Liver (tissue), 9 donors: ENCODE data around the gene HOXC6. TPM values are rescaled to one million over a fixed set of nuclear protein-coding genes. Genes with fewer than 3 reads are reported as not detected.

ENCODE experiments used
- DNase-seq: peaks from one replicate; pipeline ENCODE4 v3.0.0-alpha.2; 2017; ENCODE audit warnings: low spot score
- H3K27ac ChIP-seq, 2 donors: one replicate each; pipeline ENCODE4 v1.7.0; 2013; ENCODE audit warnings: inconsistent platforms in 2 of 2, low read length in 2 of 2, control low read depth in 1 of 2, low read depth in 1 of 2, mild to moderate bottlenecking in 1 of 2
- H3K27me3 ChIP-seq, 4 donors: one replicate each; pipeline versions ENCODE4 v1.6.1 to v1.7.0; 2013; ENCODE audit warnings: low read length in 3 of 4, inconsistent platforms in 1 of 4, mild to moderate bottlenecking in 1 of 4, moderate library complexity in 1 of 4; ENCODE audit not compliant: control insufficient read depth in 4 of 4, insufficient read depth in 4 of 4
- H3K36me3 ChIP-seq, 4 donors: one replicate each; pipeline versions ENCODE4 v1.6.1 to v1.7.0; 2013; ENCODE audit warnings: low read length in 3 of 4, mild to moderate bottlenecking in 3 of 4, low read depth in 1 of 4, moderate library complexity in 1 of 4; ENCODE audit not compliant: control insufficient read depth in 4 of 4, insufficient read depth in 3 of 4
- H3K4me1 ChIP-seq, 4 donors: one replicate each; pipeline versions ENCODE4 v1.6.1 to v1.7.0; 2013; ENCODE audit warnings: low read length in 3 of 4, mild to moderate bottlenecking in 3 of 4, moderate library complexity in 1 of 4; ENCODE audit not compliant: control insufficient read depth in 4 of 4, insufficient read depth in 4 of 4
- H3K4me3 ChIP-seq, 3 donors: one replicate each; pipeline versions ENCODE4 v1.6.1 to v1.7.0; 2013; ENCODE audit warnings: low read length in 3 of 3, control low read depth in 1 of 3, low read depth in 1 of 3, mild to moderate bottlenecking in 1 of 3
- H3K9ac ChIP-seq, 2 donors: one replicate each; pipeline ENCODE4 v1.7.0; 2013; ENCODE audit warnings: low read length in 2 of 2, mild to moderate bottlenecking in 2 of 2, moderate library complexity in 2 of 2, control low read depth in 1 of 2, low read depth in 1 of 2
- H3K9me3 ChIP-seq, 4 donors: one replicate each; pipeline versions ENCODE4 v1.6.1 to v1.7.0; 2013; ENCODE audit warnings: low read length in 3 of 4; ENCODE audit not compliant: control insufficient read depth in 4 of 4
- GABPA ChIP-seq, 2 donors: IDR thresholded peaks in 1 of 2; conservative IDR thresholded peaks in 1 of 2; 2 replicates each; pipeline ENCODE4 v1.6.1; 2016; ENCODE audit warnings: antibody characterized with exemption in 2 of 2, mild to moderate bottlenecking in 1 of 2, moderate library complexity in 1 of 2
- HNF4A ChIP-seq, 2 donors: conservative IDR thresholded peaks; 2 replicates each; pipeline ENCODE4 v1.6.1; 2016; ENCODE audit warnings: antibody characterized with exemption in 2 of 2, mild to moderate bottlenecking in 2 of 2
- JUND ChIP-seq, 2 donors: IDR thresholded peaks; 2 replicates each; pipeline ENCODE4 v1.6.1; 2016; ENCODE audit warnings: antibody characterized with exemption in 2 of 2
- RAD21 ChIP-seq, 2 donors: IDR thresholded peaks; 2 replicates each; pipeline ENCODE4 v1.6.1; 2016; ENCODE audit warnings: antibody characterized with exemption in 2 of 2, mild to moderate bottlenecking in 2 of 2
- SP1 ChIP-seq: IDR thresholded peaks from 2 replicates; pipeline ENCODE4 v1.6.1; 2018; ENCODE audit warnings: antibody characterized with exemption, mild to moderate bottlenecking
- YY1 ChIP-seq: IDR thresholded peaks from 2 replicates; pipeline ENCODE4 v1.6.1; 2016; ENCODE audit warnings: antibody characterized with exemption, mild to moderate bottlenecking
- WGBS: extraction: QIAGEN DNeasy Blood & Tissue Kit; methylation state at CpG from one replicate; pipeline ENCODE4 v1.1.7; 2013; 5-methylcytosine and 5-hydroxymethylcytosine counted together
- polyA plus RNA-seq, 2 donors: library from polyadenylated mRNA; stranded (reverse) in 1 of 2; unstranded in 1 of 2; fragments of 200-250 nt in 1 of 2; fragments of >200 nt in 1 of 2; fragmentation: Nextera tagmentation in 1 of 2; extraction: Ambion mirVana in 1 of 2; gene quantifications; one replicate each; pipeline versions ENCODE4 v1.2.1 to v1.2.3, GENCODE V29; 2013 to 2015
- total RNA-seq, 2 donors: library from RNA; depleted of rRNA; stranded (reverse); fragments of >200 nt; gene quantifications; one replicate each; pipeline ENCODE4 v1.2.3, GENCODE V29; 2014
- TF ChIP-seq, protein P1 (sequence below): IDR thresholded peaks from 2 replicates; pipeline ENCODE4 v1.6.1; 2016; ENCODE audit warnings: antibody characterized with exemption
- TF ChIP-seq, protein P2 (sequence below): fragments of 150-350 bp; IDR thresholded peaks from 2 replicates; pipeline ENCODE4 v1.5.1; 2017; ENCODE audit warnings: improper control_type of control experiment, low read depth, low read length; ENCODE audit not compliant: missing input control
- TF ChIP-seq, protein P3 (sequence below): IDR thresholded peaks from 2 replicates; pipeline ENCODE4 v1.6.1; 2016; ENCODE audit warnings: antibody characterized with exemption, mild to moderate bottlenecking
- TF ChIP-seq, protein P4 (sequence below): IDR thresholded peaks from 2 replicates; pipeline ENCODE4 v1.6.1; 2016; ENCODE audit warnings: antibody characterized with exemption
- donor health status: healthy.
- donor health status: healthy.
- donor health status: healthy.
- donor health status: healthy.
- donor health status: healthy.

HOXC6 gene
- total and polyA plus RNA-seq, 4 donors = 0.33 TPM; not detected in 3

DNA sequence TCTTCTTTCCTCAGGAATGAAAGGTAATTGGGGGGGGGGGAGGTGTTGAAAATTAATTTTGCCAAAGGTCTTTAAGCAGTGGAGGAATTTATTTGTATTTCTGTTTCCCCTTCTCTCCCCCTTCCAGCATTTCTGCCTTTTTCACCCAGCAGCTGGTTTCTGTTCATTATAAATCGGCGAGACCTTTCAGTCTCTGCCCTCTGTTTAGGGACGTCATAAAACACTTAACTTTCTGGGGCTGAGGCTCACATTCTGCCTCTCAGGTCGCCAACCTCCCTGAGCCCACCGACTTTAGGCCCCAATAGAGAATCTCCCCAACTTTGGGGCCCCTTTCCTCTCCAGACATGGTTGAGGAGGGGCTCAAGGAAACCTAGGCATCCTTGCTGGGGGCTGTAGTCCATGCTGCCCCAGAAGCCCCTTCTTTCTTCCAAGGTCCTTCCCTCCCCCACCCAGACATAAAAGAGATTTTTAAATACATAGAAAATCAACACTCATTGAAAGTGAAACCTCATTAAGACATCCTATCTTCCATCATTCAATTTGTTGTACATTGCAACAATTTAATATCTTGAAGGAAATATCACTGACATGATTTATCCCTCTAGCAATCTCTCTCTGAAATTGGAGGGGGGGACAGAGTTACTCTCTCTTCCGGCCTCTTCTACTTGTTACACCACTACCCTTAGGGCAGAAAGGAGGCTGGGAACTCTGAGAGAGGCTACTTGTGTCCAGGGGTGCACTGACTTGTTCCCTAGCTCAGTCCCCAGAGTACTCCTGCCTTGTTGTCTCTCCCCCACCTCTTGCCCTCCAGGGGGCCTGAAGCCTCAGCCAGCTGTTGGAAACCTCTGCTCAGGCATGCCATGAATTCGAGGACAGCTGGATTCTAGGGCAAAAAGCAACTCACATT lies 2.5 kb upstream of the HOXC6 start:
- 17% methylated on average over 7 of the region's 7 CpGs for WGBS

More for the DNA sequence above, 2.5 kb upstream of the HOXC6 start:
- H3K36me3 ChIP-seq = no peaks in the 10 kb centered on the region
- TF ChIP-seq YY1 (no peak), RAD21 (IDR thresholded peaks at IDR 0.05) (no peak), HNF4A (conservative IDR thresholded peaks at IDR 0.05) (no peak), JUND (IDR thresholded peaks at IDR 0.05) (no peak), SP1 (no peak), GABPA (IDR thresholded peaks at IDR 0.05 in 1 of 2, conservative IDR thresholded peaks at IDR 0.05 in 1 of 2) (no peak)
- TF ChIP-seq, protein P1, sequence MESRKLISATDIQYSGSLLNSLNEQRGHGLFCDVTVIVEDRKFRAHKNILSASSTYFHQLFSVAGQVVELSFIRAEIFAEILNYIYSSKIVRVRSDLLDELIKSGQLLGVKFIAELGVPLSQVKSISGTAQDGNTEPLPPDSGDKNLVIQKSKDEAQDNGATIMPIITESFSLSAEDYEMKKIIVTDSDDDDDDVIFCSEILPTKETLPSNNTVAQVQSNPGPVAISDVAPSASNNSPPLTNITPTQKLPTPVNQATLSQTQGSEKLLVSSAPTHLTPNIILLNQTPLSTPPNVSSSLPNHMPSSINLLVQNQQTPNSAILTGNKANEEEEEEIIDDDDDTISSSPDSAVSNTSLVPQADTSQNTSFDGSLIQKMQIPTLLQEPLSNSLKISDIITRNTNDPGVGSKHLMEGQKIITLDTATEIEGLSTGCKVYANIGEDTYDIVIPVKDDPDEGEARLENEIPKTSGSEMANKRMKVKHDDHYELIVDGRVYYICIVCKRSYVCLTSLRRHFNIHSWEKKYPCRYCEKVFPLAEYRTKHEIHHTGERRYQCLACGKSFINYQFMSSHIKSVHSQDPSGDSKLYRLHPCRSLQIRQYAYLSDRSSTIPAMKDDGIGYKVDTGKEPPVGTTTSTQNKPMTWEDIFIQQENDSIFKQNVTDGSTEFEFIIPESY = no peak
- TF ChIP-seq, protein P2, sequence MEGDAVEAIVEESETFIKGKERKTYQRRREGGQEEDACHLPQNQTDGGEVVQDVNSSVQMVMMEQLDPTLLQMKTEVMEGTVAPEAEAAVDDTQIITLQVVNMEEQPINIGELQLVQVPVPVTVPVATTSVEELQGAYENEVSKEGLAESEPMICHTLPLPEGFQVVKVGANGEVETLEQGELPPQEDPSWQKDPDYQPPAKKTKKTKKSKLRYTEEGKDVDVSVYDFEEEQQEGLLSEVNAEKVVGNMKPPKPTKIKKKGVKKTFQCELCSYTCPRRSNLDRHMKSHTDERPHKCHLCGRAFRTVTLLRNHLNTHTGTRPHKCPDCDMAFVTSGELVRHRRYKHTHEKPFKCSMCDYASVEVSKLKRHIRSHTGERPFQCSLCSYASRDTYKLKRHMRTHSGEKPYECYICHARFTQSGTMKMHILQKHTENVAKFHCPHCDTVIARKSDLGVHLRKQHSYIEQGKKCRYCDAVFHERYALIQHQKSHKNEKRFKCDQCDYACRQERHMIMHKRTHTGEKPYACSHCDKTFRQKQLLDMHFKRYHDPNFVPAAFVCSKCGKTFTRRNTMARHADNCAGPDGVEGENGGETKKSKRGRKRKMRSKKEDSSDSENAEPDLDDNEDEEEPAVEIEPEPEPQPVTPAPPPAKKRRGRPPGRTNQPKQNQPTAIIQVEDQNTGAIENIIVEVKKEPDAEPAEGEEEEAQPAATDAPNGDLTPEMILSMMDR = no peak
- TF ChIP-seq, protein P3, sequence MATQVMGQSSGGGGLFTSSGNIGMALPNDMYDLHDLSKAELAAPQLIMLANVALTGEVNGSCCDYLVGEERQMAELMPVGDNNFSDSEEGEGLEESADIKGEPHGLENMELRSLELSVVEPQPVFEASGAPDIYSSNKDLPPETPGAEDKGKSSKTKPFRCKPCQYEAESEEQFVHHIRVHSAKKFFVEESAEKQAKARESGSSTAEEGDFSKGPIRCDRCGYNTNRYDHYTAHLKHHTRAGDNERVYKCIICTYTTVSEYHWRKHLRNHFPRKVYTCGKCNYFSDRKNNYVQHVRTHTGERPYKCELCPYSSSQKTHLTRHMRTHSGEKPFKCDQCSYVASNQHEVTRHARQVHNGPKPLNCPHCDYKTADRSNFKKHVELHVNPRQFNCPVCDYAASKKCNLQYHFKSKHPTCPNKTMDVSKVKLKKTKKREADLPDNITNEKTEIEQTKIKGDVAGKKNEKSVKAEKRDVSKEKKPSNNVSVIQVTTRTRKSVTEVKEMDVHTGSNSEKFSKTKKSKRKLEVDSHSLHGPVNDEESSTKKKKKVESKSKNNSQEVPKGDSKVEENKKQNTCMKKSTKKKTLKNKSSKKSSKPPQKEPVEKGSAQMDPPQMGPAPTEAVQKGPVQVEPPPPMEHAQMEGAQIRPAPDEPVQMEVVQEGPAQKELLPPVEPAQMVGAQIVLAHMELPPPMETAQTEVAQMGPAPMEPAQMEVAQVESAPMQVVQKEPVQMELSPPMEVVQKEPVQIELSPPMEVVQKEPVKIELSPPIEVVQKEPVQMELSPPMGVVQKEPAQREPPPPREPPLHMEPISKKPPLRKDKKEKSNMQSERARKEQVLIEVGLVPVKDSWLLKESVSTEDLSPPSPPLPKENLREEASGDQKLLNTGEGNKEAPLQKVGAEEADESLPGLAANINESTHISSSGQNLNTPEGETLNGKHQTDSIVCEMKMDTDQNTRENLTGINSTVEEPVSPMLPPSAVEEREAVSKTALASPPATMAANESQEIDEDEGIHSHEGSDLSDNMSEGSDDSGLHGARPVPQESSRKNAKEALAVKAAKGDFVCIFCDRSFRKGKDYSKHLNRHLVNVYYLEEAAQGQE = no peak
- TF ChIP-seq, protein P4, sequence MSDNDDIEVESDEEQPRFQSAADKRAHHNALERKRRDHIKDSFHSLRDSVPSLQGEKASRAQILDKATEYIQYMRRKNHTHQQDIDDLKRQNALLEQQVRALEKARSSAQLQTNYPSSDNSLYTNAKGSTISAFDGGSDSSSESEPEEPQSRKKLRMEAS = no peak
- no peak overlapping the region for H3K4me3 ChIP-seq
- H3K27ac ChIP-seq = no peak overlapping the region
- H3K9ac ChIP-seq = no peak overlapping the region
- H3K27me3 ChIP-seq = peaks cover 12 to 41% (median 28%) of the 10 kb centered on the region in 4 donors
- peaks cover 0 to 6% (median 1%) of the 10 kb centered on the region in 4 donors for H3K4me1 ChIP-seq
- no peaks in the 10 kb centered on the region for H3K9me3 ChIP-seq
- DNase-seq = no peak
